ENCODE results near the gene SLC6A2. TPM values are rescaled to one million over a fixed set of nuclear protein-coding genes. Genes with fewer than 3 reads are reported as not detected.

Gene SLC6A2
- total RNA-seq, 1 experiment from 2014 or later: 0.61 TPM

GRCh38 chr16:55732496-55732895 lies 76.7 kb downstream of the SLC6A2 start:
- POLR2A ChIA-PET (ENCODE audit: unreplicated experiment): no interaction called here
- no TSS peak for BruUV-seq (replicated peaks)
- intact Hi-C loops (cut with micrococcal nuclease; ENCODE audit: unreplicated experiment): no loop called here

GRCh38 chr16:55734665-55735064 lies 78.9 kb downstream of the SLC6A2 start:
- no peak overlapping the region for H2AFZ ChIP-seq
- CTCF ChIA-PET: no interaction called here
- H4K20me1 ChIP-seq (ENCODE audit: insufficient read depth): no peaks in the 10 kb centered on the region
- H3K36me3 ChIP-seq (ENCODE audit: low read depth): no peaks in the 10 kb centered on the region
- no peaks in the 10 kb centered on the region for H3K9me2 ChIP-seq (ENCODE audit: insufficient read depth)
- no peak overlapping the region for H3K27ac ChIP-seq
- H3K4me2 ChIP-seq: no peak overlapping the region
- no peaks in the 10 kb centered on the region for H3F3A ChIP-seq (ENCODE audit: insufficient read depth, low read depth)
- H3K4me3 ChIP-seq: no peak overlapping the region
- TF ChIP-seq EZH2 (IDR thresholded peaks at IDR 0.05; ENCODE audit: low read depth) (no peak), CTCF (conservative IDR thresholded peaks at IDR 0.05) (no peak)
- no peaks in the 10 kb centered on the region for H3K79me2 ChIP-seq (ENCODE audit: low read depth)
- no peaks in the 10 kb centered on the region for H3K27me3 ChIP-seq (ENCODE audit: insufficient read depth, low read depth)
- no peaks in the 10 kb centered on the region for H3K4me1 ChIP-seq (replicated peaks; ENCODE audit: insufficient read depth)
- no peaks in the 10 kb centered on the region for H3K9me3 ChIP-seq (ENCODE audit: insufficient read depth, low read depth)
- DNase-seq: no peak
- intact Hi-C loops (cut with micrococcal nuclease; ENCODE audit: unreplicated experiment): no loop called here
- POLR2A ChIA-PET (ENCODE audit: unreplicated experiment): no interaction called here
- no TSS peak for BruUV-seq (replicated peaks)

More at GRCh38 chr16:55732496-55732895, 76.7 kb downstream of the SLC6A2 start:
- no peak overlapping the region for H3K27ac ChIP-seq
- no peak overlapping the region for H3K4me2 ChIP-seq
- H3K79me2 ChIP-seq (ENCODE audit: low read depth): no peaks in the 10 kb centered on the region
- no peak overlapping the region for H2AFZ ChIP-seq
- H3K4me1 ChIP-seq (replicated peaks; ENCODE audit: insufficient read depth): peaks cover 16% of the 10 kb centered on the region
- TF ChIP-seq CTCF (conservative IDR thresholded peaks at IDR 0.05): no peak
- no peak for TF ChIP-seq EZH2 (IDR thresholded peaks at IDR 0.05; ENCODE audit: low read depth)
- H4K20me1 ChIP-seq (ENCODE audit: insufficient read depth): no peaks in the 10 kb centered on the region
- H3F3A ChIP-seq (ENCODE audit: insufficient read depth, low read depth): no peaks in the 10 kb centered on the region
- no peak overlapping the region for H3K4me3 ChIP-seq
- CTCF ChIA-PET: no interaction called here
- no peaks in the 10 kb centered on the region for H3K36me3 ChIP-seq (ENCODE audit: low read depth)
- no peaks in the 10 kb centered on the region for H3K27me3 ChIP-seq (ENCODE audit: insufficient read depth, low read depth)
- DNase-seq: no peak
- H3K9me2 ChIP-seq (ENCODE audit: insufficient read depth): no peaks in the 10 kb centered on the region
- no peaks in the 10 kb centered on the region for H3K9me3 ChIP-seq (ENCODE audit: insufficient read depth, low read depth)

GRCh38 chr16:55735120-55735781 lies 79.5 kb downstream of the SLC6A2 start:
- BruUV-seq (replicated peaks): no TSS peak
- POLR2A ChIA-PET (ENCODE audit: unreplicated experiment): no interaction called here
- Histone ChIP-seq H3K27me3 (ENCODE audit: insufficient read depth, low read depth) (no peaks in the 10 kb centered on the region), H3K4me2 (no peak overlapping the region), H4K20me1 (ENCODE audit: insufficient read depth) (no peaks in the 10 kb centered on the region), H3K79me2 (ENCODE audit: low read depth) (no peaks in the 10 kb centered on the region), H2AFZ (no peak overlapping the region), H3K9me3 (ENCODE audit: insufficient read depth, low read depth) (no peaks in the 10 kb centered on the region), H3K4me1 (replicated peaks; ENCODE audit: insufficient read depth) (no peaks in the 10 kb centered on the region), H3K9me2 (ENCODE audit: insufficient read depth) (no peaks in the 10 kb centered on the region), H3K27ac (no peak overlapping the region), H3F3A (ENCODE audit: insufficient read depth, low read depth) (no peaks in the 10 kb centered on the region), H3K36me3 (ENCODE audit: low read depth) (no peaks in the 10 kb centered on the region), H3K4me3 (no peak overlapping the region)
- TF ChIP-seq EZH2 (IDR thresholded peaks at IDR 0.05; ENCODE audit: low read depth) (no peak), CTCF (conservative IDR thresholded peaks at IDR 0.05) (no peak)
- intact Hi-C loops (cut with micrococcal nuclease; ENCODE audit: unreplicated experiment): no loop called here
- DNase-seq: no peak
- CTCF ChIA-PET: no interaction called here

Measured in PC-9 (cell line).